ENCODE results near the gene RORC.
"Not testable (repeated sequence)": the region's sequence is repeated elsewhere in the genome, so short reads cannot be mapped to it uniquely, and the experiment has no call there.

Gene RORC

GRCh38 chr1:151859891-151860293 is 28.3 kb upstream of the RORC start:
- no peak for DNase-seq (ENCODE audit: low read depth, low spot score)
- no CpG with 5 or more reads among the region's 6 CpGs for WGBS (ENCODE audit: insufficient coverage, insufficient read length)
- Histone ChIP-seq H3K4me1 (ENCODE audit: control insufficient read depth, insufficient read depth, low read length) (peaks cover 10% of the 10 kb centered on the region), H3K36me3 (ENCODE audit: control insufficient read depth, insufficient read depth, low read length) (no peaks in the 10 kb centered on the region), H3K4me3 (ENCODE audit: low read length) (no peak overlapping the region), H3K27me3 (ENCODE audit: control insufficient read depth, insufficient read depth, low read length) (peaks cover 40% of the 10 kb centered on the region), H3K27ac (ENCODE audit: low read length) (no peak overlapping the region), H3K9me3 (ENCODE audit: control insufficient read depth, insufficient read depth, low read length) (no peaks in the 10 kb centered on the region)

DNA sequence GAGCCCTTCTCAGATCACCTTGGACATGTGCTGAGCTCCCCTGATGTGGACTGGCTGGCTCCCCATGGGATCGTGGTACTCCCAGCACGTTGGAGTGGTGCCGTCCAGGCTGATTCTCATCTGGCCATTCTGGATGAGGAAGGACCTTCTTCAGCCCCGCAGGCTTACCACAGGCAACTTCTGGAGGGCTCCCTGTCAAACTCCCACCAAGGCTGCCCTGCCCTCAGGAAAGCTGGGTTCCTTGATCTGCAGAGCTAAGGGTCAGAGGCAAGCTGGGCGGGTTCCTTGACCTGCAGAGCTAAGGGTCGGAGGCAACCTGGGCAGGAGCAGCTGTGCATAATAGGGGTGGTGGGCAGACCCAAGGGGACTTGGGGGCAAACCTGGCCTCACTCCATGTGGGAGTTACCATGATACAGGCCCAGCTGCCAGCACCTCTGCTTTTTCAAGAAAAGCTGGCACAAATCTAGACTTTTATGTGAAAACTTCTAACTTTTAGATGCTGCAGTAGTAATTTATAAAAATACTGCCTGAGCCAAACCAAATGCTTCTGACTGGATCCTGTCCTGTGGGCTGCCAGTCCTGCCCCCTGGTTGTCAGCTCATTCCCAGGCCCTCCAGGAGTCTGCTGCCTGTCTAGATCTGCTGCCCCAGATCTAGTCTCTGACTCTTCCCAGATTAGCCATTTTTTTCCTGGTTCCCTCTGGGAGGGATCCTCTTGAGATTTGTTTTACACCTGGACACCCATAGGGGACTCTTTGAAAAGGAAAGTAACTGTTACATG is 27.5 kb upstream of the RORC start:
- H3K36me3 ChIP-seq (ENCODE audit: control insufficient read depth, insufficient read depth, low read length): no peaks in the 10 kb centered on the region
- no peaks in the 10 kb centered on the region for H3K9me3 ChIP-seq (ENCODE audit: control insufficient read depth, insufficient read depth, low read length)
- DNase-seq (ENCODE audit: low read depth, low spot score): no peak
- no CpG with 5 or more reads among the region's 6 CpGs for WGBS (ENCODE audit: insufficient coverage, insufficient read length)
- H3K27ac ChIP-seq (ENCODE audit: low read length): no peak overlapping the region
- H3K4me3 ChIP-seq (ENCODE audit: low read length): no peak overlapping the region
- peaks cover 40% of the 10 kb centered on the region for H3K27me3 ChIP-seq (ENCODE audit: control insufficient read depth, insufficient read depth, low read length)
- peaks cover 10% of the 10 kb centered on the region for H3K4me1 ChIP-seq (ENCODE audit: control insufficient read depth, insufficient read depth, low read length)

DNA sequence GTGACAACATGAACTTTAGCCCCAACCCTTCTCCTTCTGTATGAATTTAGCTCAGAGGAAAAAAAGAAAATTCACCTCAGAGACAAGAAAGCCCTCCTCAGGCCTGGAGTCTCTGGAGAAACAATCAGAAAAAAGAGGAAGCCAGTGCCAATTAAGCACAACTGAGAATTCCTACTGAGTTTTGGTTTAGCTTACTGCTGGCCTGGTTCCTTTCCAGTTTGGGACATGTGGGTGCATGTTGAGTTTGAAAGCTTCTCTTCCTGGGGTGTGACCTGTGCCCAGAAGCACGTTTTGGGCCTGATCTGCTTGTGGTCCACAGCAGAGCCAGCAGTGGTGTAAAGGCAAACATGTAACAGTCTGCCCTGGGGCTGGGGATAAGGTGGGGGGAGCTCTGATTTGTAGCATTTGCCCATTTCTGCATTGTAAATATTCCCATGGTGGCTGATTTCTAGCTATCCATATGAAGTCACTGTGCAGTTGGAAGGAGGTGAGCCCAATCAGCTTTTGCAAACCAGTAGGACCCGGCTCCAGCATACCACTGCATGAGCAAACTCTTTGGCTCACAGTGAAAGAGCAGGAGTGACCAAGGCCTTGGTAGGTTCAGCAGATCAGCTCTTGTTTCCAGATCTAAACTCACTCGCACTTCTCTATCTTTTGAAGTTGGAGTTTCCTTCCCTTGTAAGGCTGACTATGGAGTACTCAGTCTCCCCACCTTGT is 26.6 kb upstream of the RORC start:
- Histone ChIP-seq H3K4me1 (ENCODE audit: control insufficient read depth, insufficient read depth, low read length) (peaks cover 10% of the 10 kb centered on the region), H3K4me3 (ENCODE audit: low read length) (no peak overlapping the region), H3K36me3 (ENCODE audit: control insufficient read depth, insufficient read depth, low read length) (no peaks in the 10 kb centered on the region), H3K27ac (ENCODE audit: low read length) (no peak overlapping the region), H3K27me3 (ENCODE audit: control insufficient read depth, insufficient read depth, low read length) (peaks cover 40% of the 10 kb centered on the region), H3K9me3 (ENCODE audit: control insufficient read depth, insufficient read depth, low read length) (no peaks in the 10 kb centered on the region)
- DNase-seq (ENCODE audit: low read depth, low spot score): no peak
- WGBS (ENCODE audit: insufficient coverage, insufficient read length): no CpG with 5 or more reads among the region's 3 CpGs

GRCh38 chr1:151855933-151856332 is 24.3 kb upstream of the RORC start:
- WGBS (ENCODE audit: insufficient coverage, insufficient read length): no CpG with 5 or more reads among the region's 4 CpGs
- Histone ChIP-seq H3K27ac (ENCODE audit: low read length) (no peak overlapping the region), H3K4me1 (ENCODE audit: control insufficient read depth, insufficient read depth, low read length) (peaks cover 4% of the 10 kb centered on the region), H3K27me3 (ENCODE audit: control insufficient read depth, insufficient read depth, low read length) (peaks cover 28% of the 10 kb centered on the region), H3K36me3 (ENCODE audit: control insufficient read depth, insufficient read depth, low read length) (no peaks in the 10 kb centered on the region), H3K4me3 (ENCODE audit: low read length) (no peak overlapping the region), H3K9me3 (ENCODE audit: control insufficient read depth, insufficient read depth, low read length) (no peaks in the 10 kb centered on the region)
- no peak for DNase-seq (ENCODE audit: low read depth, low spot score)

DNA sequence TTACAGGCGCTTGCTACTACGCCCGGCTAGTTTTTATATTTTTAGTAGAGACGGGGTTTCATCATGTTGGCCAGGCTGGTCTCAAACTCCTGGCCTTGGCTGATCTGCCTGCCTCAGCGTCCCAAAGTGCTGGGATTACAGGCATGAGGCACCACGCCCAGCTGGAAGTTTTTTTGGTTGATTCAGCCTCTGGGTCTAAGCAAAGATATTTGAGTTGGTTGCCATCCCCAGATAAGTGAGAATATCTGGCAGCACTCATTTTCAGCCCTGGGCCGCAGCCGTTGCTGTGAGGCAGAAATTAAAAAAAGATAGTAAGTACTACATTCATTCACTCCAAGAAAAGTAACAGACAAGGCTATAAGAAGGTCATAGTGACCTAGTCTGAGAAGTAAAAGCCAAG is 23.9 kb upstream of the RORC start:
- H3K4me1 ChIP-seq (ENCODE audit: control insufficient read depth, insufficient read depth, low read length); H3K9me3 ChIP-seq (ENCODE audit: control insufficient read depth, insufficient read depth, low read length); DNase-seq (ENCODE audit: low read depth, low spot score); H3K27ac ChIP-seq (ENCODE audit: low read length); H3K36me3 ChIP-seq (ENCODE audit: control insufficient read depth, insufficient read depth, low read length); H3K4me3 ChIP-seq (ENCODE audit: low read length): not testable (repeated sequence)
- no CpG with 5 or more reads among the region's 8 CpGs for WGBS (ENCODE audit: insufficient coverage, insufficient read length)
- H3K27me3 ChIP-seq (ENCODE audit: control insufficient read depth, insufficient read depth, low read length): peaks cover 27% of the 10 kb centered on the region

DNA sequence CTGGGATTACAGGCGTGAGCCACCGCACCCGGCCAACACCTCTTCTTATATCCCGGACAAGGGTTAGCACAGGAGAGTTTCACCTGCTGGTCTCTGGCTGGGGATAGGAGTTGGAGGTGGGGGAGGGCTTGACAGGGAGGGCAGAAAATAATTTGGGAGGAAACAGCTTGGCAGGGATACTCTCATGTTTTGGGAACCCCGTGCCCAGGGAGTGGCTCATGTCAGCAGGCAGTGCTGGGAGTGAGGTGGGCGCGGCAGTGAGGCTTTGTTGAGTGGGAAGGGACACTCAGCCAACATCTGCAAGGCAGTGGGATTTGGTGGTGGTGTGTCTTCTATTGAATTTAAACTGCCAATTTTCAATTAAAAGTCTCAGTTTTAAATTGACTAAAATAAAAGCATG is 23.1 kb upstream of the RORC start:
- no peaks in the 10 kb centered on the region for H3K4me1 ChIP-seq (ENCODE audit: control insufficient read depth, insufficient read depth, low read length)
- WGBS (ENCODE audit: insufficient coverage, insufficient read length): no CpG with 5 or more reads among the region's 7 CpGs
- DNase-seq (ENCODE audit: low read depth, low spot score): no peak
- H3K36me3 ChIP-seq (ENCODE audit: control insufficient read depth, insufficient read depth, low read length): no peaks in the 10 kb centered on the region
- no peak overlapping the region for H3K27ac ChIP-seq (ENCODE audit: low read length)
- H3K27me3 ChIP-seq (ENCODE audit: control insufficient read depth, insufficient read depth, low read length): peaks cover 18% of the 10 kb centered on the region; the same call in 1 of the 2 replicates
- H3K4me3 ChIP-seq (ENCODE audit: low read length): no peak overlapping the region
- H3K9me3 ChIP-seq (ENCODE audit: control insufficient read depth, insufficient read depth, low read length): no peaks in the 10 kb centered on the region

DNA sequence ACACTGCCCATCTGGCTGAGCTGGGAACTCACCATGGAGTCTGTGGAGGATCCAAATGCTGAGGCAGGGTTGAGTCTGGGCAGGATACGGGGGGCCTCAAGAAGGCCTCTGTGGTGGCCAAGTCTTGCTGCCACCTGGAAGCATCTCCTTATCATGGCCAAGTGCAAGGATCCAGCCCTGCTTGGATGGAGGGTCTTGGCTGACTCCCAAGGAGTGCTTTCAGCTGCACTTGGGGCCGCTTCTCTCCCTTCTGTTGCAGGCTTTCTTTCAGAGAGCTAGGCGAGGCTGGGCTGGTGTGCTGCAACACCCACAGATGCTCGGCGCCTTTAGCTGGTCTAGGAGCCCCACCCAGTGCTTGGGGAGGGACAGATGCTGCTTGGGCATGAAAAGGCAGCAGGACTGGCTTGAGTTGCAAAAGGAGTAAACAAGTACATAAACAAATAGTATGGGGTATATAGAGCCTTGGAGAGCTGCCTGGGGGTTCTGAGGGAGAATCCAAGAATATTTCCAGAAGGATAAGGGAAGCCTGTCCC is 21.9 kb upstream of the RORC start, which contains the start of gene THEM5:
TSS of gene THEM5 (minus strand) at position 302 of the 533 bp plus-strand sequence. CDS start at position 155, 147 bp downstream.
- no peak for DNase-seq (ENCODE audit: low read depth, low spot score)
- H3K27me3 ChIP-seq (ENCODE audit: control insufficient read depth, insufficient read depth, low read length): peaks cover 7% of the 10 kb centered on the region; the same call in 1 of the 2 replicates
- WGBS (ENCODE audit: insufficient coverage, insufficient read length): no CpG with 5 or more reads among the region's 5 CpGs
- H3K36me3 ChIP-seq (ENCODE audit: control insufficient read depth, insufficient read depth, low read length): no peaks in the 10 kb centered on the region
- H3K9me3 ChIP-seq (ENCODE audit: control insufficient read depth, insufficient read depth, low read length): no peaks in the 10 kb centered on the region
- no peak within 1 kb of the TSS for H3K27ac ChIP-seq (ENCODE audit: low read length)
- no peaks in the 10 kb centered on the region for H3K4me1 ChIP-seq (ENCODE audit: control insufficient read depth, insufficient read depth, low read length)
- no peak within 1 kb of the TSS for H3K4me3 ChIP-seq (ENCODE audit: low read length)

GRCh38 chr1:151852733-151853132 is 21.1 kb upstream of the RORC start:
- no CpG with 5 or more reads among the region's 4 CpGs for WGBS (ENCODE audit: insufficient coverage, insufficient read length)
- no peak for DNase-seq (ENCODE audit: low read depth, low spot score)
- Histone ChIP-seq H3K36me3 (ENCODE audit: control insufficient read depth, insufficient read depth, low read length) (no peaks in the 10 kb centered on the region), H3K27ac (ENCODE audit: low read length) (no peak overlapping the region), H3K4me3 (ENCODE audit: low read length) (no peak overlapping the region), H3K27me3 (ENCODE audit: control insufficient read depth, insufficient read depth, low read length) (peaks cover 2% of the 10 kb centered on the region; the same call in 1 of the 2 replicates), H3K9me3 (ENCODE audit: control insufficient read depth, insufficient read depth, low read length) (no peaks in the 10 kb centered on the region), H3K4me1 (ENCODE audit: control insufficient read depth, insufficient read depth, low read length) (no peaks in the 10 kb centered on the region)

- Histone ChIP-seq H3K4me1 (ENCODE audit: control insufficient read depth, insufficient read depth, low read length) (no peaks in the 10 kb centered on the region), H3K9me3 (ENCODE audit: control insufficient read depth, insufficient read depth, low read length) (no peaks in the 10 kb centered on the region), H3K27ac (ENCODE audit: low read length) (no peak overlapping the region), H3K27me3 (ENCODE audit: control insufficient read depth, insufficient read depth, low read length) (no peaks in the 10 kb centered on the region), H3K36me3 (ENCODE audit: control insufficient read depth, insufficient read depth, low read length) (no peaks in the 10 kb centered on the region), H3K4me3 (ENCODE audit: low read length) (no peak overlapping the region)
- no CpG with 5 or more reads among the region's 8 CpGs for WGBS (ENCODE audit: insufficient coverage, insufficient read length)
- no peak for DNase-seq (ENCODE audit: low read depth, low spot score)
These were observed 20.3 kb upstream of the RORC start for GRCh38 chr1:151851886-151852285.

DNA sequence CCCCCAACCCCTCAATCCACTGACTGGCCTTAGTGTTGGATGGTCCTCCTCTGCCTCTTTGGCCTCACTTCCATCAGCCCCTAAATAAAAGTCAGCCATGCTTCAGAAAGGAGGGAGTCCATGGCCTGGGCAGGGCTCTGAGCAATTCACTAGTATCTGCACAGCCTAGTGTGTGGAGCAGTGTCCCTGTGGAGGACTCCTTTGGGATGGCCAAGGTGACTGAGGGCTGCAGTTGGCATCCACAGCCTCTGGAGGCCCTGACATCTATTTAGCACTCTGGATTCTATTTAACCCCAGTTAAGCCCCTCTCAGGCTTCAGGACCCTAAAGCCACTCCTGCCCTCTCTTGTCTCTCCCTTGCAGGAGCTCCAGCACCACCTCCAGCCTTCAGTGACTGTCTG is 18.3 kb upstream of the RORC start:
- Histone ChIP-seq H3K27me3 (ENCODE audit: control insufficient read depth, insufficient read depth, low read length) (no peaks in the 10 kb centered on the region), H3K4me3 (ENCODE audit: low read length) (no peak overlapping the region), H3K27ac (ENCODE audit: low read length) (no peak overlapping the region), H3K36me3 (ENCODE audit: control insufficient read depth, insufficient read depth, low read length) (no peaks in the 10 kb centered on the region), H3K9me3 (ENCODE audit: control insufficient read depth, insufficient read depth, low read length) (no peaks in the 10 kb centered on the region), H3K4me1 (ENCODE audit: control insufficient read depth, insufficient read depth, low read length) (peaks cover 4% of the 10 kb centered on the region; the same call in 1 of the 2 replicates)
- no peak for DNase-seq (ENCODE audit: low read depth, low spot score)

All from iPS DF 6.9 (cell line).